ENCODE data around the gene NUP54. TPM values are rescaled to one million over a fixed set of nuclear protein-coding genes. Genes with fewer than 3 reads are reported as not detected.

NUP54 gene
- total RNA-seq, 2 donors from 2014 or later: 13.7 to 33.3 TPM

- intact Hi-C loops (cut with DNase I): loop anchor here (10.0 kb wide), 1 partner anchor 50 kb away; no protein-coding TSS in a partner anchor
- Histone ChIP-seq H3K27ac (peak overlapping the region; percentile 21 to 88 (median 70)), H3K4me3 (no peak overlapping the region), H3K9me3 (no peaks in the 10 kb centered on the region), H3K36me3 (replicated peaks in 1 of 2; ENCODE audit: insufficient read depth in 1 of 2, low read depth in 2 of 2) (peaks cover 0 to 2% of the 10 kb centered on the region in 2 donors), H3K27me3 (no peaks in the 10 kb centered on the region), H3K4me1 (peaks cover 72% of the 10 kb centered on the region)
- WGBS, 2 donors: 34 to 46% methylated on average over 2 of the region's 2 CpGs
- TF ChIP-seq POLR2A (IDR thresholded peaks at IDR 0.05): no peak
- TF ChIP-seq, protein P1, sequence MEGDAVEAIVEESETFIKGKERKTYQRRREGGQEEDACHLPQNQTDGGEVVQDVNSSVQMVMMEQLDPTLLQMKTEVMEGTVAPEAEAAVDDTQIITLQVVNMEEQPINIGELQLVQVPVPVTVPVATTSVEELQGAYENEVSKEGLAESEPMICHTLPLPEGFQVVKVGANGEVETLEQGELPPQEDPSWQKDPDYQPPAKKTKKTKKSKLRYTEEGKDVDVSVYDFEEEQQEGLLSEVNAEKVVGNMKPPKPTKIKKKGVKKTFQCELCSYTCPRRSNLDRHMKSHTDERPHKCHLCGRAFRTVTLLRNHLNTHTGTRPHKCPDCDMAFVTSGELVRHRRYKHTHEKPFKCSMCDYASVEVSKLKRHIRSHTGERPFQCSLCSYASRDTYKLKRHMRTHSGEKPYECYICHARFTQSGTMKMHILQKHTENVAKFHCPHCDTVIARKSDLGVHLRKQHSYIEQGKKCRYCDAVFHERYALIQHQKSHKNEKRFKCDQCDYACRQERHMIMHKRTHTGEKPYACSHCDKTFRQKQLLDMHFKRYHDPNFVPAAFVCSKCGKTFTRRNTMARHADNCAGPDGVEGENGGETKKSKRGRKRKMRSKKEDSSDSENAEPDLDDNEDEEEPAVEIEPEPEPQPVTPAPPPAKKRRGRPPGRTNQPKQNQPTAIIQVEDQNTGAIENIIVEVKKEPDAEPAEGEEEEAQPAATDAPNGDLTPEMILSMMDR (IDR thresholded peaks at IDR 0.05): peak in 1 of 7 experiments; percentile 5
- peak in 2 of 4 donors; percentile 44 to 58 for DNase-seq
- ATAC-seq: peak; percentile 62
Measured at GRCh38 chr4:76194325-76194724, 46.1 kb upstream of the NUP54 start.

GRCh38 chr4:76192236-76192635, 44.0 kb upstream of the NUP54 start:
- DNase-seq: no peak
- TF ChIP-seq POLR2A (IDR thresholded peaks at IDR 0.05): no peak
- TF ChIP-seq, protein P1 (IDR thresholded peaks at IDR 0.05): no peak
- WGBS, 2 donors: 77 to 83% methylated on average over 2 of the region's 2 CpGs
- ATAC-seq: no peak
- intact Hi-C loops (cut with DNase I): loop anchor here (10.0 kb wide), 1 partner anchor 53 kb away; no protein-coding TSS in a partner anchor
- peaks cover 0 to 2% of the 10 kb centered on the region in 2 donors for H3K36me3 ChIP-seq (replicated peaks in 1 of 2; ENCODE audit: insufficient read depth in 1 of 2, low read depth in 2 of 2)
- H3K4me3 ChIP-seq: no peak overlapping the region
- peaks cover 60% of the 10 kb centered on the region for H3K4me1 ChIP-seq
- no peaks in the 10 kb centered on the region for H3K27me3 ChIP-seq
- H3K27ac ChIP-seq: peak overlapping the region in 1 of 4 donors; percentile 17
- no peaks in the 10 kb centered on the region for H3K9me3 ChIP-seq

DNA sequence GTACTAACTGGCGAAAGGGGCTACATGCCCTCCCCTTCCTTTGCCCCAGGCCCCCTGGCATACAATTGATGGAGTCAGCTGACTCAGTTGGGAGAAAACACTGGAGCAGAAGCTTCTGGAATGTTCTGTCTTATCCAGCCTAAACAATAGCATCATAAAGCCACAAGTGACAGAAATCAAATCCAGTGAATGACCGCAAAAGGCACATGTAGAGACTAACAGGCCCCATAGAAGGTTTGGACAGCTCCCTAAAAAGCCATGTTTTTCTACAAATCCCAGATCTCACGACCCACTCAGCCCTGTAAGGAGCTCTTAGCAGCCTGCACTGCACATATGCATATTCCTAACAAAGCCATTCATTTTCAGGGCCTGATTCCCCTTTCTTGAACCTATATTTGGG, 40.4 kb upstream of the NUP54 start:
- no peak overlapping the region for H3K27ac ChIP-seq
- intact Hi-C loops (cut with DNase I): no loop called here
- ATAC-seq (no peak), DNase-seq (no peak)
- H3K36me3 ChIP-seq (replicated peaks in 1 of 2; ENCODE audit: insufficient read depth in 1 of 2, low read depth in 2 of 2): peaks cover 0 to 2% of the 10 kb centered on the region in 2 donors
- no peaks in the 10 kb centered on the region for H3K27me3 ChIP-seq
- WGBS, 2 donors: 83 to 94% methylated on average over 3 of the region's 3 CpGs
- H3K9me3 ChIP-seq: no peaks in the 10 kb centered on the region
- H3K4me1 ChIP-seq: peaks cover 47% of the 10 kb centered on the region
- H3K4me3 ChIP-seq: no peak overlapping the region
- TF ChIP-seq, protein P1 (IDR thresholded peaks at IDR 0.05): no peak
- no peak for TF ChIP-seq POLR2A (IDR thresholded peaks at IDR 0.05)

DNA sequence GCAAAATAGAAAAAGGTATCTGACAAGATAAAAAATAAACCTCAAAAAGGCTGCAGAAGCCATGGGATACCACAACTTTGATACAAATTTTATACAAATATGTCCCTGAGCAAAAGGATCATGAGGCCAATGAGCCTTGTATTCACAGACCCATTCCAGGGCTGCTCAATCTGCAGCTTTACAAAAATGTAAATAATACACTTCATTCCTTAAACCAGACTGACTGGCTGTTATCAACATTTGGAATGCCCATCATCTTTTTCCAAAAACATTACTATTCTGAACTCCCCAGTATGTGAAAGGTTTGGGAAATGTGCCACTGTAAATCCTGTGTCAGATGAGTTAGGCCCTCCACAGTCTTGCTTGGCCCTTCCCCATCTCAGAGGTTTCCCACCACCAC, 40.0 kb upstream of the NUP54 start:
- ATAC-seq (no peak), DNase-seq (no peak)
- Histone ChIP-seq H3K4me1 (peaks cover 47% of the 10 kb centered on the region), H3K27ac (no peak overlapping the region), H3K27me3 (no peaks in the 10 kb centered on the region), H3K4me3 (no peak overlapping the region), H3K36me3 (replicated peaks in 1 of 2; ENCODE audit: insufficient read depth in 1 of 2, low read depth in 2 of 2) (peaks cover 0 to 2% of the 10 kb centered on the region in 2 donors), H3K9me3 (no peaks in the 10 kb centered on the region)
- intact Hi-C loops (cut with DNase I): no loop called here
- TF ChIP-seq POLR2A (IDR thresholded peaks at IDR 0.05): no peak
- TF ChIP-seq, protein P1 (IDR thresholded peaks at IDR 0.05): no peak

DNA sequence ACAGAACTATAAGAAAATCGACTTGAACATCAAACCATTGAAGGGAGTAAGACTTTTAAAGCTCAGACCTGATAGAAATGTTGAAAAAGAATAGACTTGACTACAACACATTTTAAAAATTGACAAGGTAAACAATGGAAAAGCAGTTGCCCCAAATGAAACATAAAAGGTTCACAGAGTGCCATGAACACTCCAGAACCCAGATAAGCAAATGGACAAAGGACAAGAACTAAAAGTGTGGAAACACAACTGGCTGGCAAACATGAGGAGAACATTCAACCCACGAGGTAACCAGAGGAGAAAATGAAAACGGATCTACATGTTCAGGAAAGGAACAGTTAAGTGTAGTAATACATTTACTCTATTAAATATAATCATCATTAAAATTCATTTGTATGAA, 39.0 kb upstream of the NUP54 start:
- ATAC-seq (peak; percentile 52), DNase-seq (no peak)
- Histone ChIP-seq H3K9me3 (no peaks in the 10 kb centered on the region), H3K36me3 (replicated peaks in 1 of 2; ENCODE audit: insufficient read depth in 1 of 2, low read depth in 2 of 2) (peaks cover 0 to 1% of the 10 kb centered on the region in 2 donors), H3K27ac (peak overlapping the region in 2 of 4 donors; percentile 13 to 43), H3K4me3 (no peak overlapping the region), H3K4me1 (peaks cover 37% of the 10 kb centered on the region), H3K27me3 (no peaks in the 10 kb centered on the region)
- TF ChIP-seq POLR2A (IDR thresholded peaks at IDR 0.05): no peak
- TF ChIP-seq, protein P1 (IDR thresholded peaks at IDR 0.05): no peak
- WGBS, 2 donors: 18 to 23% methylated on average over 3 of the region's 3 CpGs
- intact Hi-C loops (cut with DNase I): no loop called here

Measured in body of pancreas (tissue), 4 donors.